LNCaP clone FGC (cell line): ENCODE measurements around the gene RGS6.
A peak's percentile ranks its signal among the peaks of the same experiment; 100 is the strongest.

Experiments used
- DNase-seq: peaks from one replicate; pipeline ENCODE4 v3.0.0-alpha.2; 2011; ENCODE audit warnings: low read depth
- H3K4me3 ChIP-seq: 2 replicates; pipeline ENCODE4 v1.5.1; 2011; ENCODE audit warnings: mild to moderate bottlenecking, low read depth, low read length, control low read depth
- CTCF ChIP-seq: IDR thresholded peaks from 2 replicates; pipeline ENCODE4 v1.5.1; 2012; ENCODE audit warnings: mild to moderate bottlenecking; ENCODE audit not compliant: control insufficient read depth, insufficient read depth; ENCODE audit errors: extremely low read depth

Gene RGS6

GRCh38 chr14:72366619-72367018, 434.4 kb downstream of the RGS6 start:
- H3K4me3 ChIP-seq, result no peak overlapping the region
- no peak for TF ChIP-seq CTCF
- DNase-seq, result peak; percentile 2

GRCh38 chr14:72369106-72369505, 436.9 kb downstream of the RGS6 start:
- no peak for DNase-seq
- H3K4me3 ChIP-seq, result no peak overlapping the region
- no peak for TF ChIP-seq CTCF

GRCh38 chr14:72377016-72377415, 444.8 kb downstream of the RGS6 start:
- TF ChIP-seq CTCF, result no peak

GRCh38 chr14:72380456-72380855, 448.2 kb downstream of the RGS6 start:
- DNase-seq, result no peak

More at GRCh38 chr14:72377016-72377415, 444.8 kb downstream of the RGS6 start:
- no peak overlapping the region for H3K4me3 ChIP-seq
- no peak for DNase-seq

GRCh38 chr14:72383865-72384264, 451.6 kb downstream of the RGS6 start:
- no peak overlapping the region for H3K4me3 ChIP-seq
- TF ChIP-seq CTCF, result no peak
- no peak for DNase-seq

More at GRCh38 chr14:72380456-72380855, 448.2 kb downstream of the RGS6 start:
- no peak overlapping the region for H3K4me3 ChIP-seq
- no peak for TF ChIP-seq CTCF

- no peak for DNase-seq
- H3K4me3 ChIP-seq, result no peak overlapping the region
- no peak for TF ChIP-seq CTCF
These were observed 455.5 kb downstream of the RGS6 start for GRCh38 chr14:72387726-72388125.

- H3K4me3 ChIP-seq, result no peak overlapping the region
- TF ChIP-seq CTCF, result no peak
- DNase-seq, result no peak
These were observed 457.0 kb downstream of the RGS6 start for GRCh38 chr14:72389200-72389599.
